Posterior cingulate gyrus (tissue), 11 donors: ENCODE measurements around the gene CBX8.

Source experiments
- DNase-seq, 10 donors: peaks; one replicate each; pipeline versions ENCODE4 v3.0.0 to v3.0.0-alpha.2; 2020 to 2021; ENCODE audit warnings: mixed read lengths in 3 of 10
- intact Hi-C: fragments of 100-400 bp; cut with DNase I; formaldehyde crosslinking; loops from one replicate; pipeline ENCODE4 v1.15.1; 2023

CBX8 gene

GRCh38 chr17:79836510-79836971 is 39.7 kb upstream of the CBX8 start:
- intact Hi-C loops: no loop called here
- DNase-seq: no peak

GRCh38 chr17:79835953-79836509 is 39.2 kb upstream of the CBX8 start:
- intact Hi-C loops: no loop called here
- DNase-seq: peak in 1 of 10 donors; percentile 78

GRCh38 chr17:79835470-79835899 is 38.6 kb upstream of the CBX8 start:
- intact Hi-C loops: no loop called here
- no peak for DNase-seq

- intact Hi-C loops: no loop called here
- DNase-seq: peak in 1 of 10 donors; percentile 86
Measured at GRCh38 chr17:79834565-79835469, 37.9 kb upstream of the CBX8 start.

GRCh38 chr17:79833744-79834564 is 37.1 kb upstream of the CBX8 start:
- intact Hi-C loops: no loop called here
- no peak for DNase-seq

- intact Hi-C loops: no loop called here
- DNase-seq: no peak
Measured at GRCh38 chr17:79833110-79833450, 36.2 kb upstream of the CBX8 start.

- intact Hi-C loops: no loop called here
- peak in 1 of 10 donors; percentile 85 for DNase-seq
Measured at GRCh38 chr17:79832218-79833109, 35.6 kb upstream of the CBX8 start.

- intact Hi-C loops: no loop called here
- peak; percentile 62 to 97 (median 81) for DNase-seq
Measured at GRCh38 chr17:79831265-79832217, 34.7 kb upstream of the CBX8 start.

GRCh38 chr17:79830763-79831264 is 33.9 kb upstream of the CBX8 start:
- intact Hi-C loops: no loop called here
- no peak for DNase-seq

- no peak for DNase-seq
- intact Hi-C loops: no loop called here
Measured at GRCh38 chr17:79830303-79830702, 33.4 kb upstream of the CBX8 start.

GRCh38 chr17:79829457-79829856 is 32.6 kb upstream of the CBX8 start:
- no peak for DNase-seq

GRCh38 chr17:79829004-79829403 is 32.1 kb upstream of the CBX8 start:
- intact Hi-C loops: no loop called here
- no peak for DNase-seq

More at GRCh38 chr17:79829457-79829856, 32.6 kb upstream of the CBX8 start:
- intact Hi-C loops: no loop called here

GRCh38 chr17:79826841-79827578 is 30.1 kb upstream of the CBX8 start:
- no peak for DNase-seq
- intact Hi-C loops: no loop called here

GRCh38 chr17:79826204-79826680 is 29.4 kb upstream of the CBX8 start:
- DNase-seq: no peak
- intact Hi-C loops: no loop called here

GRCh38 chr17:79825580-79825921 is 28.7 kb upstream of the CBX8 start:
- intact Hi-C loops: no loop called here
- DNase-seq: no peak

GRCh38 chr17:79824893-79825579 is 28.2 kb upstream of the CBX8 start:
- DNase-seq: no peak
- intact Hi-C loops: no loop called here

- intact Hi-C loops: no loop called here
- no peak for DNase-seq
Measured at GRCh38 chr17:79824234-79824633, 27.4 kb upstream of the CBX8 start.
